ENCODE data around the gene NEUROD6. TPM values are rescaled to one million over a fixed set of nuclear protein-coding genes. Genes with fewer than 3 reads are reported as not detected.

NEUROD6 gene
- total RNA-seq, 1 donor from 2014 or later, result not detected

- H3K4me3 Mint-ChIP-seq (ENCODE audit: unreplicated experiment), result no peak overlapping the region
- H3K9me3 Mint-ChIP-seq (ENCODE audit: low read depth), result no peaks in the 10 kb centered on the region
- DNase-seq (ENCODE audit: low spot score), result no peak
- no peaks in the 10 kb centered on the region for H3K36me3 Mint-ChIP-seq (ENCODE audit: low read depth)
- H3K4me1 Mint-ChIP-seq (ENCODE audit: low read depth), result peaks cover 3% of the 10 kb centered on the region
- TF ChIP-seq CTCF (IDR thresholded peaks at IDR 0.05), result no peak
- H3K27me3 Mint-ChIP-seq (ENCODE audit: low read depth), result peaks cover 65% of the 10 kb centered on the region
- no peak overlapping the region for H3K27ac Mint-ChIP-seq (ENCODE audit: unreplicated experiment)
Observed at GRCh38 chr7:31340051-31340450, 475 bp downstream of the NEUROD6 start.

- Mint-ChIP-seq H3K27ac (ENCODE audit: unreplicated experiment) (no peak overlapping the region), H3K4me3 (ENCODE audit: unreplicated experiment) (no peak overlapping the region)
Observed at GRCh38 chr7:31338706-31339105, 1.8 kb downstream of the NEUROD6 start.

GRCh38 chr7:31337002-31337565, 3.4 kb downstream of the NEUROD6 start:
- no peaks in the 10 kb centered on the region for H3K9me3 Mint-ChIP-seq (ENCODE audit: low read depth)
- no peaks in the 10 kb centered on the region for H3K36me3 Mint-ChIP-seq (ENCODE audit: low read depth)
- H3K27me3 Mint-ChIP-seq (ENCODE audit: low read depth), result peaks cover 72% of the 10 kb centered on the region
- no peak overlapping the region for H3K4me3 Mint-ChIP-seq (ENCODE audit: unreplicated experiment)
- TF ChIP-seq CTCF (IDR thresholded peaks at IDR 0.05), result no peak
- no peak for DNase-seq (ENCODE audit: low spot score)
- peaks cover 3% of the 10 kb centered on the region for H3K4me1 Mint-ChIP-seq (ENCODE audit: low read depth)
- H3K27ac Mint-ChIP-seq (ENCODE audit: unreplicated experiment), result no peak overlapping the region

More at GRCh38 chr7:31338706-31339105, 1.8 kb downstream of the NEUROD6 start:
- TF ChIP-seq CTCF (IDR thresholded peaks at IDR 0.05), result no peak
- H3K4me1 Mint-ChIP-seq (ENCODE audit: low read depth), result peaks cover 3% of the 10 kb centered on the region
- no peaks in the 10 kb centered on the region for H3K36me3 Mint-ChIP-seq (ENCODE audit: low read depth)
- no peaks in the 10 kb centered on the region for H3K9me3 Mint-ChIP-seq (ENCODE audit: low read depth)
- peaks cover 69% of the 10 kb centered on the region for H3K27me3 Mint-ChIP-seq (ENCODE audit: low read depth)
- DNase-seq (ENCODE audit: low spot score), result no peak

GRCh38 chr7:31336202-31337001, 4.1 kb downstream of the NEUROD6 start:
- DNase-seq (ENCODE audit: low spot score), result no peak
- no peak overlapping the region for H3K27ac Mint-ChIP-seq (ENCODE audit: unreplicated experiment)
- no peaks in the 10 kb centered on the region for H3K36me3 Mint-ChIP-seq (ENCODE audit: low read depth)
- no peak for TF ChIP-seq CTCF (IDR thresholded peaks at IDR 0.05)
- no peak overlapping the region for H3K4me3 Mint-ChIP-seq (ENCODE audit: unreplicated experiment)
- H3K4me1 Mint-ChIP-seq (ENCODE audit: low read depth), result peaks cover 3% of the 10 kb centered on the region
- no peaks in the 10 kb centered on the region for H3K9me3 Mint-ChIP-seq (ENCODE audit: low read depth)
- H3K27me3 Mint-ChIP-seq (ENCODE audit: low read depth), result peaks cover 71% of the 10 kb centered on the region

GRCh38 chr7:31335884-31336201, 4.7 kb downstream of the NEUROD6 start:
- Mint-ChIP-seq H3K4me1 (ENCODE audit: low read depth) (peaks cover 3% of the 10 kb centered on the region), H3K27me3 (ENCODE audit: low read depth) (peaks cover 66% of the 10 kb centered on the region), H3K4me3 (ENCODE audit: unreplicated experiment) (no peak overlapping the region), H3K9me3 (ENCODE audit: low read depth) (no peaks in the 10 kb centered on the region), H3K36me3 (ENCODE audit: low read depth) (no peaks in the 10 kb centered on the region), H3K27ac (ENCODE audit: unreplicated experiment) (no peak overlapping the region)
- DNase-seq (ENCODE audit: low spot score), result no peak
- no peak for TF ChIP-seq CTCF (IDR thresholded peaks at IDR 0.05)
